D721Med (cell line): Measurements from ENCODE around the gene NFATC2.

ENCODE experiments used
- DNase-seq: peaks from one replicate; pipeline ENCODE4 v3.0.0; 2011; ENCODE audit warnings: low spot score; ENCODE audit not compliant: insufficient read length
- FAIRE-seq: peaks from 2 replicates; lab custom pipeline; 2011; peaks lifted over from hg19 to GRCh38; lab: Jason Lieb, UNC
- TF ChIP-seq, protein P1 (sequence below): IDR thresholded peaks from 2 replicates; pipeline ENCODE4 v1.5.1; 2012; ENCODE audit warnings: mild to moderate bottlenecking, control low read depth; ENCODE audit not compliant: insufficient read depth; ENCODE audit errors: missing control alignments

The NFATC2 gene

GRCh38 chr20:51525241-51526105 lies 17.0 kb downstream of the NFATC2 start:
- no peak for DNase-seq

DNA sequence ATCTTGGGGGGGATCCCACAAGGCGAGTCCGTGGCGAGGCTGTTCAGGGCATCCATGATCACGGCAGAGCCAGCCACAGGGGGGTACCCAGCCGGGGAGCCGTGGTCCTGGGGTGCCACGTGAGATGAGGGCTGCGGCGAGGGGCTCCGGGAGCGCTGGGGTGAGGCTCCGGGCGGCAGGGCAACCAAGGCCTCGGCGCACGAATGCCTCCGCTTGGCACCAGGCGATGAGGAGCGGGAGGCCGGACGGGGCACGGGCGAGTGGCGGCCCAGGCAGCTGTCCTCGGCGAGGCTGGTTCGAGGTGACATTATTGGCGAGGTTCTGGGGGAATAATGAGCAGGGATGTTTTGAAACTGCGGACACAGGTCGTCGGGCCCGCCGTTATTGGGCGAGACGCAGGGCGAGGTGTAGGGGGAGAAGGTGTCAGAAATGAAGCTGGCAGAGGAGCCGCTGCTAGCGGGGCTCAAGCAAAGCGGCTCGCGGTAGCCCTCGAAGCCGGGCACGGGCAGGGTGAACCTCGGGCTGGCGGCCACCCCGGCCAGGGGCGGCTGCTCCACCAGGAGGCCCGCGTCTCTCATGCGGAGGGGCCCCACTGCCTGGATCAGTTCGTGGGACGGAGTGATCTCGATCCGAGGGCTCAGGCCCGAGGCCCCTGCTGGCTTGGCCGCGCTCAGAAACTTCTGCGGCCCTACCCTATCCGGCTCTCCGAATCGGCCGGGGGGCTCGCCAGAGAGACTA lies 19.1 kb downstream of the NFATC2 start:
- FAIRE-seq = no peak
- TF ChIP-seq, protein P1, sequence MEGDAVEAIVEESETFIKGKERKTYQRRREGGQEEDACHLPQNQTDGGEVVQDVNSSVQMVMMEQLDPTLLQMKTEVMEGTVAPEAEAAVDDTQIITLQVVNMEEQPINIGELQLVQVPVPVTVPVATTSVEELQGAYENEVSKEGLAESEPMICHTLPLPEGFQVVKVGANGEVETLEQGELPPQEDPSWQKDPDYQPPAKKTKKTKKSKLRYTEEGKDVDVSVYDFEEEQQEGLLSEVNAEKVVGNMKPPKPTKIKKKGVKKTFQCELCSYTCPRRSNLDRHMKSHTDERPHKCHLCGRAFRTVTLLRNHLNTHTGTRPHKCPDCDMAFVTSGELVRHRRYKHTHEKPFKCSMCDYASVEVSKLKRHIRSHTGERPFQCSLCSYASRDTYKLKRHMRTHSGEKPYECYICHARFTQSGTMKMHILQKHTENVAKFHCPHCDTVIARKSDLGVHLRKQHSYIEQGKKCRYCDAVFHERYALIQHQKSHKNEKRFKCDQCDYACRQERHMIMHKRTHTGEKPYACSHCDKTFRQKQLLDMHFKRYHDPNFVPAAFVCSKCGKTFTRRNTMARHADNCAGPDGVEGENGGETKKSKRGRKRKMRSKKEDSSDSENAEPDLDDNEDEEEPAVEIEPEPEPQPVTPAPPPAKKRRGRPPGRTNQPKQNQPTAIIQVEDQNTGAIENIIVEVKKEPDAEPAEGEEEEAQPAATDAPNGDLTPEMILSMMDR = no peak
- DNase-seq = no peak

More at GRCh38 chr20:51525241-51526105, 17.0 kb downstream of the NFATC2 start:
- TF ChIP-seq, protein P1 = no peak
- FAIRE-seq = no peak

DNA sequence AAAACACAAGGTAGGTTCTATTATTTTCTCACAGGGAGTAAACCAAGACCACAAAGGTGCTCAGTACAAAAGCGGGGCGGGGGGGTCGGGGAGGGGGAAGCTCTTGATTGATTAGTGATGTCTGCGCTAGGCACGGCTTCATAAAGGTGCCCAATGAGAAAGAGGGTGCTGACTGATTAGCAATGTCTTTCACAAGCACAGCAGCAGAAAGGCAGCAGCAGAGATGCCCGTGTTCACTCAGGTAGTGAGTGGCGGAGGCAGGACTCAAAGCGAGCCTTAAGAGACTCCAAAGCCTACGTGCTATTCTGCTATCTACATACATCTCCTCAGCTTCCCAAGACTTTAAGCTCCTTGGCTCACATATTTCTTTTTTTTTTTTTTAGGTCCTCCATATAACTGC lies 20.3 kb downstream of the NFATC2 start:
- FAIRE-seq (no peak), DNase-seq (no peak)
- TF ChIP-seq, protein P1 = no peak

- no peak for FAIRE-seq
Observed at GRCh38 chr20:51517839-51518238, 24.7 kb downstream of the NFATC2 start.

DNA sequence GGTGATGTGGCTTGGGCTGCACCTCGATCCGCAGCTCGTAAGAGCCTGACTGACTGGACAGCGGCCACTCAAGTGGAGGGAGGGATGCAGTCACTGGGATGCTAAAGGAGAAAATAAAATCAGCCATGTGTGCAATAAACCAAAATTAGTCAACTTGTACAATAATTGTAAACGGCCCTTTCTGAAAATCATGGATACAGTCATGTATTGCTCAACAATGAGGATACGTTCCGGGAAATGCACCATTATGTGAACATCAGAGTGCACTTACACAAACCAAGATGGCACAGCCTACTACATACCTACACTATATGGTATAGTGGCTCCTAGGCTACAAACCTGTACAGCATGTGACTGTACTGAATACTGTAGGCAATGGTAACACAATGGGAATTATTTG lies 25.7 kb downstream of the NFATC2 start:
- DNase-seq (no peak), FAIRE-seq (no peak)
- TF ChIP-seq, protein P1 = no peak

More at GRCh38 chr20:51517839-51518238, 24.7 kb downstream of the NFATC2 start:
- DNase-seq = no peak
- TF ChIP-seq, protein P1 = no peak

- no peak for DNase-seq
- no peak for FAIRE-seq
- TF ChIP-seq, protein P1 = no peak
Observed at GRCh38 chr20:51514836-51515235, 27.7 kb downstream of the NFATC2 start.
